Kidney (tissue), 14 donors: ENCODE results near the gene LENG9. TPM values are rescaled to one million over a fixed set of nuclear protein-coding genes. Genes with fewer than 3 reads are reported as not detected.

ENCODE experiments used
- DNase-seq, 5 donors: peaks; one replicate each; pipeline ENCODE4 v3.0.0-alpha.2; 2013 to 2020
- FAIRE-seq: peaks from 2 replicates; lab custom pipeline; 2012; peaks lifted over from hg19 to GRCh38; lab: Jason Lieb, UNC
- H3K27ac ChIP-seq, 2 donors: one replicate each; pipeline ENCODE4 v1.7.0; 2013; ENCODE audit warnings: low read depth in 2 of 2, low read length in 2 of 2, inconsistent platforms in 1 of 2
- H3K27me3 ChIP-seq: one replicate; pipeline ENCODE4 v1.7.1; 2013; ENCODE audit warnings: low read length, inconsistent platforms; ENCODE audit not compliant: control insufficient read depth, insufficient read depth
- H3K36me3 ChIP-seq, 3 donors: one replicate each; pipeline versions ENCODE4 v1.7.0 to v1.7.1; 2013; ENCODE audit warnings: low read length in 3 of 3, control low read depth in 1 of 3, inconsistent platforms in 1 of 3; ENCODE audit not compliant: insufficient read depth in 3 of 3, control insufficient read depth in 2 of 3
- H3K4me1 ChIP-seq, 3 donors: one replicate each; pipeline versions ENCODE4 v1.7.0 to v1.7.1; 2013; ENCODE audit warnings: low read length in 3 of 3, inconsistent platforms in 1 of 3, low read depth in 1 of 3; ENCODE audit not compliant: control insufficient read depth in 2 of 3, insufficient read depth in 2 of 3
- H3K4me3 ChIP-seq, 3 donors: one replicate each; pipeline versions ENCODE4 v1.7.0 to v1.8.1; 2013; ENCODE audit warnings: low read length in 3 of 3, control low read depth in 1 of 3, inconsistent platforms in 1 of 3
- H3K9ac ChIP-seq, 3 donors: one replicate each; pipeline versions ENCODE4 v1.7.0 to v1.7.1; 2013; ENCODE audit warnings: low read length in 3 of 3, control low read depth in 1 of 3, inconsistent platforms in 1 of 3
- H3K9me3 ChIP-seq, 3 donors: one replicate each; pipeline versions ENCODE4 v1.7.0 to v1.7.1; 2013; ENCODE audit warnings: low read length in 3 of 3, control low read depth in 1 of 3, inconsistent platforms in 1 of 3; ENCODE audit not compliant: control insufficient read depth in 2 of 3, insufficient read depth in 1 of 3
- intact Hi-C: fragments of 100-400 bp; cut with DNase I; formaldehyde crosslinking; loops from one replicate; pipeline ENCODE4 v1.11.1; 2022
- polyA plus RNA-seq: library from polyadenylated mRNA; stranded (reverse); fragments of 350-450 nt; fragmentation: Illumina TruSeq; extraction: RNeasy Lipid Tissue Mini Kit (QIAGEN cat#74804); gene quantifications from one replicate; pipeline ENCODE4 v1.2.3, GENCODE V29; 2014; ENCODE audit warnings: low read depth, low replicate concordance; ENCODE audit not compliant: insufficient read depth
- total RNA-seq: library from RNA; stranded (reverse); fragmentation: NEBNext Ultra II Directional; extraction: Animal tissue kit (Norgen Biotek cat#: 25700); gene quantifications from one replicate; pipeline ENCODE4 v1.2.1, GENCODE V29; 2021
- TF ChIP-seq, protein P1 (sequence below): IDR thresholded peaks from 3 replicates; pipeline ENCODE4 v1.5.1; 2012; ENCODE audit warnings: mild to moderate bottlenecking, moderate library complexity, borderline replicate concordance; ENCODE audit not compliant: insufficient read depth; ENCODE audit errors: extremely low read depth
- donor health status: control.
- donor health status: control.
- donor health status: control.
- donor health status: control.
- donor health status: control.
- donor health status: DM: yes; HTN: yes; CAD: no.
- donor health status: Normal renal cell carcinoma (clear cell type).

The LENG9 gene
- total and polyA plus RNA-seq, 2 donors from 2014 or later: 2.0 to 6.8 TPM

DNA sequence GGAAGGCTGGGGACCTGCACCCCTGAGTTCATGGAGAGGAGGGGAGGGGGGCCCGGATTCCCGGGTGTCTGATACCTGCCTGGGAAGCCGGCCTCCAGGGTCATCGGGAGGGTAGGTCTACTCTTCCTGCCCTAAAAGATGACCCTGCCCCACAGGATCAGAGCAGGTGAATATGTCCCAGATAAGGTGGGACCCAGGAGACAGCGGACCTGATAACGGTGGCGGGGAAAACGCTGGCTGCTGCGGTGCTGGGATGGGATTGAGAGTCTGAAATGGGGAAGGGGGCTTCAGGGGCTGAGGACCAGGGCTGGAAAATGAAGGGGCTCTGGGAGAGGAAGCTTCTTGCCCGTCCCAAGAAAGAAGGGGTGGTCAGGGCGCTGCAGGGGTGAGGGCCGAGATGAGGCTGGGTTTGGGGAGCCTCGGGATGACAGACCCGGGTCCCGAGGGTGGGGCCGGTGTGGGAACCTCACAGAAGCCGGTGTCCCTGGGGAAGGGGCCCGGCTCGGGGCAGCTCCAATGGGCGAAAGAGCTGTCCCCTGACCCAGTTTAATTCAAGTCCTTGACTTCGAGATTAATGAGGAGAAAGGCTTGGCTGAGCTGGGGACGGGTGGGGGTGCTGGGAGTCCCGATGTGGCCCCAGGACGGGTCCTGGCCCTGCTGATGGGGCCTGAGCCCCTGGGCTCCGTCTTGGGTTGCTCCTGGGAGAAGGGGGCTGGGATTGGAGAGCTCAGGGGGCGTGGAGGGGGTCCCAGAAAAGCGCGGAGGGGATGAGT lies 47.5 kb downstream of the LENG9 start:
- H3K27ac ChIP-seq: no peak overlapping the region
- intact Hi-C loops: no loop called here
- FAIRE-seq (no peak), DNase-seq (no peak)
- no peaks in the 10 kb centered on the region for H3K36me3 ChIP-seq
- H3K27me3 ChIP-seq: peaks cover 17% of the 10 kb centered on the region
- no peak overlapping the region for H3K4me3 ChIP-seq
- H3K9me3 ChIP-seq: no peaks in the 10 kb centered on the region
- TF ChIP-seq, protein P1, sequence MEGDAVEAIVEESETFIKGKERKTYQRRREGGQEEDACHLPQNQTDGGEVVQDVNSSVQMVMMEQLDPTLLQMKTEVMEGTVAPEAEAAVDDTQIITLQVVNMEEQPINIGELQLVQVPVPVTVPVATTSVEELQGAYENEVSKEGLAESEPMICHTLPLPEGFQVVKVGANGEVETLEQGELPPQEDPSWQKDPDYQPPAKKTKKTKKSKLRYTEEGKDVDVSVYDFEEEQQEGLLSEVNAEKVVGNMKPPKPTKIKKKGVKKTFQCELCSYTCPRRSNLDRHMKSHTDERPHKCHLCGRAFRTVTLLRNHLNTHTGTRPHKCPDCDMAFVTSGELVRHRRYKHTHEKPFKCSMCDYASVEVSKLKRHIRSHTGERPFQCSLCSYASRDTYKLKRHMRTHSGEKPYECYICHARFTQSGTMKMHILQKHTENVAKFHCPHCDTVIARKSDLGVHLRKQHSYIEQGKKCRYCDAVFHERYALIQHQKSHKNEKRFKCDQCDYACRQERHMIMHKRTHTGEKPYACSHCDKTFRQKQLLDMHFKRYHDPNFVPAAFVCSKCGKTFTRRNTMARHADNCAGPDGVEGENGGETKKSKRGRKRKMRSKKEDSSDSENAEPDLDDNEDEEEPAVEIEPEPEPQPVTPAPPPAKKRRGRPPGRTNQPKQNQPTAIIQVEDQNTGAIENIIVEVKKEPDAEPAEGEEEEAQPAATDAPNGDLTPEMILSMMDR: no peak
- H3K4me1 ChIP-seq: no peaks in the 10 kb centered on the region
- H3K9ac ChIP-seq: no peak overlapping the region

DNA sequence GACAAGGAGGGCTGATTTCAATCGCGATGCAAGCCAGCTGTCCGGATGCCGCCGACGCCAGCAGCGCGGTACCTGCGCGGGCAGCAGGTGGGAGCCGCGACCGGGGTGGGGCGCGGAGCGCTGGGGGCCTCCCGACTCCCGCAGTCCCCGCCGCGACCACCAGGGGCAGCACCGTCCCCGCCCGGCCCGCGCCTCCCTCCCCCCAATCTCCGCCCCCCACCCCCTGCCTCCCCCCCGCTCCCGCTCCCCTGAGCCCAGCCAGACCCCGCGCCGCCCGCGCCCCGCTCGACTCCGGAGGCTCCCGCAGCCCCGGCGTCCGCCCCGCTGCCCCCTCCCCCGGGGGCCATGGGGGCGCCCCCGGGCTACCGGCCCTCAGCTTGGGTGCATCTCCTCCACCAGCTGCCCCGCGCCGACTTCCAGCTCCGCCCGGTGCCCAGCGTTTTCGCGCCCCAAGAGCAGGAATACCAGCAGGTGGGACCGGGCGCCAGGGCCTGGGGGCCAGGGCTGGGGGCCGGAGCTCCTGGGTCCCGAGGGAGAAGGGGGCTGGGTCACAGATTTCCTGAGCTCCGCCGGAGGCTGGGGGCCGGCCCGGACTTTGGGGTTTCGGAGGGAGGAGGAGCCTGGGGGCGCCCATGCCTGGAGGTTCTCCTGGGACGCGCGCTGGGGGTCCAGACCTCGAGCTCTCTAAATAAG lies 48.2 kb downstream of the LENG9 start, which contains the start of gene TTYH1:
Gene TTYH1, plus strand, starts transcription at position 257 of the 693 bp plus-strand sequence. Its CDS starts 89 bp downstream, at position 346.
- peaks cover 17% of the 10 kb centered on the region for H3K27me3 ChIP-seq

DNA sequence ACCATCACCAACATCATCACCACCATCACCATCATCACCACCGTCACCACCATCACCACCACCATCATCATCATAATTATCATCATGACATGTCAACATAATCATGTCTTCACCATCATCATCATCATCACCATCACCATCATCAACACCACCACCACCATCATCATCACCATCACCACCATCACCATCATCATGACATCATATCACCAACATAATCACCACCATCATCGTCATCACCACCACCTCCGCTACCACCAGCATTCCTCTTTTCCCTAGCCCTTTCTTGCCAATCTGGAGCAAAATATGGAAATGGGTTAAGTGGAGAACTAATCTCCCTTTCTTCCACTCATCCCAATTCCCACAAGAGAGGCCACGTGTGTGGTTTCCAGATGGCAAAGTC lies 49.4 kb downstream of the LENG9 start:
- TF ChIP-seq, protein P1: no peak
- H3K9me3 ChIP-seq: no peaks in the 10 kb centered on the region
- FAIRE-seq (no peak), DNase-seq (no peak)
- no peak overlapping the region for H3K27ac ChIP-seq
- peaks cover 17% of the 10 kb centered on the region for H3K27me3 ChIP-seq
- H3K36me3 ChIP-seq: no peaks in the 10 kb centered on the region
- H3K9ac ChIP-seq: no peak overlapping the region
- H3K4me3 ChIP-seq: no peak overlapping the region
- intact Hi-C loops: no loop called here
- H3K4me1 ChIP-seq: no peaks in the 10 kb centered on the region

More for the DNA sequence above, 48.2 kb downstream of the LENG9 start, which contains the start of gene TTYH1:
- H3K9me3 ChIP-seq: no peaks in the 10 kb centered on the region
- no peak within 1 kb of the TSS for H3K27ac ChIP-seq
- no peaks in the 10 kb centered on the region for H3K4me1 ChIP-seq
- no peaks in the 10 kb centered on the region for H3K36me3 ChIP-seq
- FAIRE-seq (no peak), DNase-seq (peak in 1 of 5 donors; percentile 62)
- intact Hi-C loops: no loop called here
- H3K4me3 ChIP-seq: no peak within 1 kb of the TSS
- TF ChIP-seq, protein P1: no peak
- no peak within 1 kb of the TSS for H3K9ac ChIP-seq
